Retinal pigment epithelial cell (primary cell): Measurements from ENCODE around the gene DCDC2C.
"Not testable (repeated sequence)": the region's sequence is repeated elsewhere in the genome, so short reads cannot be mapped to it uniquely, and the experiment has no call there.

Experiments used
- DNase-seq: peaks from one replicate; pipeline ENCODE4 v3.0.0-alpha.2; 2010; ENCODE audit warnings: low read depth
- H3K4me3 ChIP-seq: 2 replicates; pipeline ENCODE4 v1.5.1; 2011; ENCODE audit warnings: mild to moderate bottlenecking, low read length, control low read depth, moderate library complexity
- CTCF ChIP-seq: conservative IDR thresholded peaks from 2 replicates; pipeline ENCODE4 v1.5.1; 2011; ENCODE audit warnings: low read depth, low read length, control low read depth, inconsistent platforms

The DCDC2C gene

DNA sequence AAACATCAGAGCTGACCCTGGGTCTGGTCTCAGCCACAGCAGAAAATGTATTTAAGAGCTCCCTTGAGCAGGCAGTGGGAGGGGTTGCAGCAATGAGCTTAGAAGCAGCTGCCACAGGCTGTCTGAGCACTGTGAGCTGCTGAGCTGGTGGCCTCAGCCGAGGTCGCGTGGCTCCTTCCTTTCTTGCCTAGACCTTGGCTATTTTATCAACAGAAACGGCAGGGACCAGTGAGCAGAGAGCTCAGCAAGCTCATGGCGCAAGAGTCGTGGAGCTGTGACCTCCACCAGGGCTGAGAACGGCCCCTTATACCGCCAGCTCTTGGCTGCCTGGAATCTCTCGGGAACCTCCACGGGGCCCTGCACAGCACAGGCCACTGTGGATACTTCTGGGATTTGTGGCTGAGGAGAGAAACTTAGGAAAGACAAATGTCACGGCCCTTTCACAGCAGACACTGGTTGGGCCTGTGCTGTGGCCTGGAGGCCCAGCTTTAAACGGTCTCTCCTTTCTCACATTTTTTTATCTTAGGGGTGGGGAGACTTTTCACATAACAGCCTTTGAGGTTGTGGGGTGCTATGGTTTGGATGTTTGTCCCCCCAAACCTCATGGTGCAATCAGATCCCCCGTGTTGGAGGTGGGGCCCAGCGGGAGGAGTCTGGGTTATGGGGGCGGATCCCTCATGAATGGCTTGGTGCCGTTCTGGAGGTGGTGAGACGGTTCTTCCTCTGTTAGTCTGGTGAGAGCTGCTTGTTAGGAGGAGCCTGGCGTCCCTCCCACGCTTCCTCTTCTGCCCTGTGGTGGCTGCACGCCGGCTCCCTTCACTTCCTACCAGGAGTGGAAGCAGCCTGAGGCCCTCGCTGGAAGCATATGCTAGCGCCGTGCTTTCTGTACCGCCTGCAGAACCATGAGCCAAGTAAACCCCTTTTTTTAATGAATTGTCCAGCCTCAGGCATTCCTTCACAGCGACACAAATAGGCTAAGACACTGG is 43.6 kb upstream of the DCDC2C start:
- H3K4me3 ChIP-seq = no peak overlapping the region
- no peak for DNase-seq
- no peak for TF ChIP-seq CTCF

DNA sequence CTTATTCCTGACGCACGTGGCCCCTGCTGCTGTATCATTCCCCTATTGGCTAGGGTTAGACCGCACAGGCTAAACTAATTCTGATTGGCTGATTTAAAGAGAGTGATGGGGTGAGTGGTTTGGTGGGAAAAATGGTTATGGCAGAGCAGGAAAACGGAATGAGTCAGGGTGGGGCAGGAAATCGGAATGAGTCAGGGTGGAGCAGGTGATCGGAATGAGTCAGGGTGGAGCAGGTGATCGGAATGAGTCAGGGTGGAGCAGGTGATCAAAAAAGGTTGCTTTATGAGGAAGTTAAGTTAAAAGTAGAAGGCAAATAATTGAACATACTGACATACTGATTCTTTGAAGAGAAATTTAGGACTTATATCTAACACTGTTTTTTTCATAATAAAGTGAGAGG is 42.7 kb upstream of the DCDC2C start:
- H3K4me3 ChIP-seq, DNase-seq: not testable (repeated sequence)

DNA sequence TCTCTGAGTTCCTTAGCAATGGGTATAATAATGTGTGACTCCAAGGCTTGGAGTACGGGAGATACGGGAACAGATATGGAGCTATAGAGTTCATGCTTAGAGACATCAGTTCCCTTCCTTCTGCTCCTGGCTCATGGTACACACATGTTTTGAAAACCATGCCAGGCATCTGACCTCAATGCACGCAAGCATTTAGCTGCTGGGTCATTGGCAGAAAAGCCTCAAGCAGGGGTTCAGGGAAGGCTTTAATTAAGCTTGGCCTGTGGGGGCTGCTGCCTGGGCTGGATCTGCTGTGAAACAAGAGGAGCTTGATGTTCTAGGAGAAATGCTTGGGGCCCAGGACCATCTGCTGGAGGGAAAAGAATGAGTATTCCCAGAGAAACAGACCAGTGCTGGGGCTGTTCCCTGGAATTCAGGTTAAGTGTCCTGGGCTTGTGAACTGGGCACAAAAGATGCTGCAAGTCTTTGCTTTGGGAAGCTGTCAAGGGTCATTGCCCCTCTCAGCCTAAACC is 42.2 kb upstream of the DCDC2C start:
- no peak for TF ChIP-seq CTCF
- no peak overlapping the region for H3K4me3 ChIP-seq
- no peak for DNase-seq

DNA sequence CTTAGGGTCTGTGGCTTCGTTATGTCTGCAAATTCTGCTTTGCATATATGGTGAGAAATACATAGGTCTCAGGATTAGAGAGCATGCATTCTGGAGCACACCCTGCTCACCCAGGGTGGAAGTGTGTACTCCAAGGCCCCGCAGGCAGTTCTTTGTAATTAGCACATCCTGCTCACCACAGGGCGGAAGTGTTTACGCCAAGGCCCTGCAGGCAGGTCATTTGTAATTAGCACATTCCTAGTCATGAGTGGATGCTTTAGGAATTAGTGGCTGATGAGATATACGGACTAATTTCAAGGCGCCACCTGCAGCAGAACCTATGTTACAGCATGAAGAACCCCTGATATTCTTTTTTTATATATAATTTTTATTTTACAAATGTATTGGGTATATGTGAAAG is 41.1 kb upstream of the DCDC2C start:
- DNase-seq = no peak
- peak; percentile 10 for TF ChIP-seq CTCF
- H3K4me3 ChIP-seq = no peak overlapping the region

DNA sequence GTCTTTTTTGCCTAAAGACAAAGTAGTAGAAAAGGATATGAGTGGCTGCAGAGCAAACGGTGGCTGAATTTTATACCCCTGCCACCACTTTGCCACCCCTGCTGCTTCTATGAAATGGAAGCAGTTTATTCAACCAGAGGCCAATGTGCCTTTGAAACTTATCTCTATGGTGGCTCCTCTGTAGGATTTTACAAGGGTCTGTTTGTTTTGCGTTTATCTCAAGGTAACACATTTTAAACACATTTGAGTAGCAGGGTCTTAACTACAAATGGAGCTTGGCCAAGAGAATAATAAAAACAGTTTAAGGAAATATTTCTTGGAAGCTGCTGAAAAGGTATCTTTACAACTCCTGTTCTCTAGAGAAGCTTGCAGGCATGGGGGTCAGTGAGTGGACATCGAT is 39.3 kb upstream of the DCDC2C start:
- H3K4me3 ChIP-seq = no peak overlapping the region
- no peak for DNase-seq
- TF ChIP-seq CTCF = no peak

- no peak for TF ChIP-seq CTCF
- no peak for DNase-seq
- H3K4me3 ChIP-seq = no peak overlapping the region
Measured at GRCh38 chr2:3664925-3665324, 38.5 kb upstream of the DCDC2C start.

DNA sequence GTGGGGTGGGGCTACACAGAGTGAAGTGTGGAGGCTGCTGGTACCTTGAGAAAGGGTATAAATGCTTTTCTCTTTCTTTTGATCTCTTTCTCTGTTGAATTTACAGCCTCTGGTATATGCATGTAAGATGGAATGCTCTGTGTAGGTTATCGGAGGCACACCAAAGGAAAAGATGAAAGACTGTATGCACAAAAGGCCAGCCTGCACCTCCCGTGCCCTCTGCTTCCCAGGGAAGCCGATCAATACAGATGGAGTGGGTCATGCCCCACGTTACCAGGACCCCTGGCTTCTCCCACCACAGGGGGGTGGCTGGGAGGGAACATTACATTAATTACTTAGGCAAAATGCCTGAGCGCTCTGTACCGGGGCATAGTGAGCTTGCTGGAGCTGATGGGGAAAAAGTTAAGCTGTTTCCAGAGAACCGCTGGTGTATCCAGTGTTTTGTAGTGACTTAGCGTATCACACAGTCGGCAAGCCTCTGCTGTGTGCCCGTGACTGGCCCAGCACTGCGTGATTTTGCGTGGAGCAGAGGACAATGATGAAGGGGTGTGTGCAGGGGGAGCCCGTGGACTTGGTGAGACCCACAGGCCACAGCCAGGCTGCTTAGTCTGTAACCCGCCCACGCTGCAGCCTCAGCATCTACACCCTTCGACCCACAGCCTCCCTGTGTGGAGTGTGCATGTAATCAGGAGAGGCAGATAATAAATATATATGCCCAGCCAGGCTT is 37.3 kb upstream of the DCDC2C start:
- no peak for TF ChIP-seq CTCF
- no peak for DNase-seq
- no peak overlapping the region for H3K4me3 ChIP-seq
